Spleen (tissue), 7 donors: ENCODE data around the gene EPHA8.

Experiments
- CTCF ChIP-seq, 11 experiments: fragments of 200-600 bp in 7 of 11; fragments of 450-650 bp in 4 of 11; sonication (generic) in 4 of 11; IDR thresholded peaks in 8 of 11; conservative IDR thresholded peaks in 3 of 11; 1 replicate in 7 of 11; 2 replicates in 4 of 11; pipeline versions ENCODE4 v1.4.0 to v1.8.0; 2016 to 2021; ENCODE audit warnings: antibody characterized with exemption in 11 of 11, inconsistent platforms in 4 of 11, mild to moderate bottlenecking in 1 of 11
- POLR2A ChIP-seq, 3 donors: fragments of 450-650 bp; IDR thresholded peaks; one replicate each; pipeline ENCODE4 v1.5.1; 2017; ENCODE audit warnings: antibody characterized with exemption in 3 of 3, mild to moderate bottlenecking in 1 of 3
- POLR2AphosphoS5 ChIP-seq, 3 donors: sonication (generic); formaldehyde crosslinking; IDR thresholded peaks; one replicate each; pipeline ENCODE4 v1.5.1; 2017; ENCODE audit warnings: antibody characterized with exemption in 3 of 3
- donor health status: DM: no; HTN: no; CAD: no; lungs with moderate emphysema.
- donor health status: DM: no; HTN: no; CAD: no.
- donor health status: DM: no; HTN: no; CAD: no.

- TF ChIP-seq CTCF (IDR thresholded peaks at IDR 0.05 in 8 of 11, conservative IDR thresholded peaks at IDR 0.05 in 3 of 11): no peak
- TF ChIP-seq POLR2A (IDR thresholded peaks at IDR 0.05): no peak
- TF ChIP-seq POLR2AphosphoS5 (IDR thresholded peaks at IDR 0.05): no peak
Observed at GRCh38 chr1:22606161-22606560, 42.9 kb downstream of the EPHA8 start.
